ENCODE results near the gene ARPC2.

DNA sequence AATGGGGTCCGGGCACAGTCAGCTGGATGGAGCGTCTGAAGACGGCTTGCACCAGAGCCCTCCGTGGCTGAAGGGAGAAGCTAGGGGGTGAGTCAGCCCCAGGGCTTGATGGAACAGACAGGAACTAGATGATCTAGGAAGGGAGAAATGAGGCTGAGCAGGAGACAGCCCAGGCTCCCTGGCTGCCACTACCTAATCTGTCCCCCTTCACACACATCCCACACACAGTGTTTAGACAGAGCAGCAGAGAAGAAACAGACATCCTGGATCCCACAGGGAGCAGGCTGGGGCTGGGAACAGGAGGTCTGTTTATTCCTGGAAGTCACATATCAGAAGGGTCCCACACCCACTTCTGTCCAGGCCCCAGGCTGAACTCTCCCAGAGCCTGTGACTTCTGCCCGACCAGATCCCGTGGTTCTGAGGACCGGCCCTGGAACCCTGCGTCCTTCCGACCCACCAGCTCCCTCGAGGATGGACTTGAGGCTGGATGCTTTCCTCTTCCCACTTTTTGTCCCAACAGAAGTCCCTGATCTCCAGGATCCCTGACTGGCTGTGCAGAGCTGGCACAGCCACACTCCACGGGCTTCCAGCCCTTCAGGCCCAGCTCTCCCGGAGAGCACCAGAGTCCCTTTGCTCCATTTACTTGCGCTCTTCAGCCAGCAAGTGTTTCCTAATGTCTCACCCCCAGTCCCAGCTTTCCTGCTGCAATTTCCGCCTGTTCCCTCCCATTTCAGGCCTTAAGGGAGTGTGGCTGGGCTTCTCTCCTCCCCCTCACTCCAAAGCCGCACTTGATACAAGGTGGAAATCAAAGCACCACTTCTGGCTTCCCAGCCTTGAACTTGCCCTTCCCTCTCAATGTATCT lies 42.3 kb downstream of the ARPC2 start:
- no peak for TF ChIP-seq AHR (CRISPR knock-in tag; IDR thresholded peaks at IDR 0.05)
- TF ChIP-seq BCLAF1 (IDR thresholded peaks at IDR 0.05), result no peak
- no peak for TF ChIP-seq POLR2A (IDR thresholded peaks at IDR 0.05; ENCODE audit: insufficient read depth in 1 of 2, low read depth in 2 of 2, low read length in 2 of 2)
- TF ChIP-seq CTCF (CRISPR knock-in tag; IDR thresholded peaks at IDR 0.05), result no peak
- no peak for TF ChIP-seq CBX2 (IDR thresholded peaks at IDR 0.05; ENCODE audit: low read depth, low read length)
- no peak for TF ChIP-seq CBX2 (CRISPR knock-in tag; IDR thresholded peaks at IDR 0.05; ENCODE audit: low read depth)
- TF ChIP-seq ZNF44 (CRISPR knock-in tag; IDR thresholded peaks at IDR 0.05), result no peak
- TF ChIP-seq SMAD1 (CRISPR knock-in tag; IDR thresholded peaks at IDR 0.05; ENCODE audit: borderline replicate concordance, low read depth), result no peak
- TF ChIP-seq, protein P1, sequence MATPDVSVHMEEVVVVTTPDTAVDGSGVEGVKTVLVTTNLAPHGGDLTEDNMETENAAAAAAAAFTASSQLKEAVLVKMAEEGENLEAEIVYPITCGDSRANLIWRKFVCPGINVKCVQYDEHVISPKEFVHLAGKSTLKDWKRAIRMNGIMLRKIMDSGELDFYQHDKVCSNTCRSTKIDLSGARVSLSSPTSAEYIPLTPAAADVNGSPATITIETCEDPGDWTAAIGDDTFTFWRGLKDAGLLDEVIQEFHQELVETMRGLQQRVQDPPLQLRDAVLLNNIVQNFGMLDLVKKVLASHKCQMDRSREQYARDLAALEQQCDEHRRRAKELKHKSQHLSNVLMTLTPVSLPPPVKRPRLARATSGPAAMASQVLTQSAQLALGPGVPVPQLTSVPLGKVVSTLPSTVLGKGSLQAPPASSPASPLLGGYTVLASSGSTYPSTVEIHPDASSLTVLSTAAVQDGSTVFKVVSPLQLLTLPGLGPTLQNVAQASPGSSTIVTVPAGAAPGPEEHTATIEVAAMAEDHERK (CRISPR knock-in tag; IDR thresholded peaks at IDR 0.05; ENCODE audit: low read depth), result no peak
- TF ChIP-seq RARA (CRISPR knock-in tag; IDR thresholded peaks at IDR 0.05), result no peak
- no peak for TF ChIP-seq ESRRA (CRISPR knock-in tag; IDR thresholded peaks at IDR 0.05; ENCODE audit: low read depth)
- TF ChIP-seq KLF6 (CRISPR knock-in tag; IDR thresholded peaks at IDR 0.05), result no peak
- TF ChIP-seq ZNF276 (CRISPR knock-in tag; IDR thresholded peaks at IDR 0.05; ENCODE audit: low read depth), result no peak
- no peak for TF ChIP-seq RBFOX2 (IDR thresholded peaks at IDR 0.05; ENCODE audit: low read depth, low read length)
